Measurements from ENCODE around the gene DEPDC1B. TPM values are rescaled to one million over a fixed set of nuclear protein-coding genes. Genes with fewer than 3 reads are reported as not detected.
"Not testable (repeated sequence)": the region's sequence is repeated elsewhere in the genome, so short reads cannot be mapped to it uniquely, and the experiment has no call there.

DEPDC1B gene
- total RNA-seq, 2 experiments from 2014 or later: 0.39 to 0.60 TPM

GRCh38 chr5:60563696-60564324, 136.2 kb downstream of the DEPDC1B start:
- H3K4me1 ChIP-seq (ENCODE audit: insufficient read depth, low read length): no peaks in the 10 kb centered on the region
- Mint-ChIP-seq H3K27me3 (no peaks in the 10 kb centered on the region), H3K9me3 (peaks cover 4% of the 10 kb centered on the region), H3K36me3 (ENCODE audit: low read depth) (no peaks in the 10 kb centered on the region), H3K27ac (no peak overlapping the region), H3K4me1 (ENCODE audit: low read depth) (no peaks in the 10 kb centered on the region), H3K4me3 (no peak overlapping the region)
- CTCF ChIA-PET: no interaction called here
- no peak for TF ChIP-seq CTCF (IDR thresholded peaks at IDR 0.05)
- POLR2A ChIA-PET: no interaction called here
- DNase-seq: no peak
- no peak overlapping the region for H3K27ac ChIP-seq (ENCODE audit: low read depth in 1 of 2, low read length in 2 of 2)
- ATAC-seq (ENCODE audit: poor library complexity): no peak
- peaks cover 5 to 8% of the 10 kb centered on the region in 2 experiments for H3K9me3 ChIP-seq (ENCODE audit: control insufficient read depth in 1 of 2, insufficient read depth in 1 of 2, low read length in 2 of 2)
- H3K27me3 ChIP-seq (ENCODE audit: control insufficient read depth in 1 of 2, insufficient read depth in 2 of 2, low read length in 2 of 2): no peaks in the 10 kb centered on the region
- no peak overlapping the region for H3K4me3 ChIP-seq (ENCODE audit: low read length)
- H3K36me3 ChIP-seq (ENCODE audit: insufficient read depth, low read length): no peaks in the 10 kb centered on the region
- intact Hi-C loops (cut with DNase I, micrococcal nuclease): no loop called here

- H3K4me3 Mint-ChIP-seq; CTCF ChIA-PET; DNase-seq; H3K4me1 Mint-ChIP-seq (ENCODE audit: low read depth); H3K27ac Mint-ChIP-seq; intact Hi-C loops (cut with DNase I, micrococcal nuclease); H3K9me3 Mint-ChIP-seq; H3K9me3 ChIP-seq (ENCODE audit: control insufficient read depth in 1 of 2, insufficient read depth in 1 of 2, low read length in 2 of 2); H3K27me3 Mint-ChIP-seq; H3K4me3 ChIP-seq (ENCODE audit: low read length); H3K27me3 ChIP-seq (ENCODE audit: control insufficient read depth in 1 of 2, insufficient read depth in 2 of 2, low read length in 2 of 2); ATAC-seq (ENCODE audit: poor library complexity); POLR2A ChIA-PET; H3K36me3 Mint-ChIP-seq (ENCODE audit: low read depth); H3K4me1 ChIP-seq (ENCODE audit: insufficient read depth, low read length); H3K27ac ChIP-seq (ENCODE audit: low read depth in 1 of 2, low read length in 2 of 2); H3K36me3 ChIP-seq (ENCODE audit: insufficient read depth, low read length): not testable (repeated sequence)
These were observed 146.7 kb downstream of the DEPDC1B start for GRCh38 chr5:60553291-60553690.

GRCh38 chr5:60551829-60552228, 148.1 kb downstream of the DEPDC1B start:
- H3K36me3 ChIP-seq (ENCODE audit: insufficient read depth, low read length): no peaks in the 10 kb centered on the region
- Mint-ChIP-seq H3K36me3 (ENCODE audit: low read depth) (no peaks in the 10 kb centered on the region), H3K4me1 (ENCODE audit: low read depth) (no peaks in the 10 kb centered on the region), H3K27me3 (no peaks in the 10 kb centered on the region), H3K9me3 (peaks cover 3% of the 10 kb centered on the region), H3K27ac (no peak overlapping the region), H3K4me3 (no peak overlapping the region)
- peaks cover 0 to 5% of the 10 kb centered on the region in 2 experiments for H3K9me3 ChIP-seq (ENCODE audit: control insufficient read depth in 1 of 2, insufficient read depth in 1 of 2, low read length in 2 of 2)
- H3K4me3 ChIP-seq (ENCODE audit: low read length): no peak overlapping the region
- H3K4me1 ChIP-seq (ENCODE audit: insufficient read depth, low read length): no peaks in the 10 kb centered on the region
- ATAC-seq (ENCODE audit: poor library complexity): no peak
- DNase-seq: no peak
- intact Hi-C loops (cut with DNase I, micrococcal nuclease): no loop called here
- no peaks in the 10 kb centered on the region for H3K27me3 ChIP-seq (ENCODE audit: control insufficient read depth in 1 of 2, insufficient read depth in 2 of 2, low read length in 2 of 2)
- H3K27ac ChIP-seq (ENCODE audit: low read depth in 1 of 2, low read length in 2 of 2): no peak overlapping the region
- ChIA-PET CTCF (no interaction called here), POLR2A (no interaction called here)
- no peak for TF ChIP-seq CTCF (IDR thresholded peaks at IDR 0.05)

GRCh38 chr5:60551250-60551649, 148.7 kb downstream of the DEPDC1B start:
- Histone ChIP-seq H3K4me1 (ENCODE audit: insufficient read depth, low read length) (no peaks in the 10 kb centered on the region), H3K27me3 (ENCODE audit: control insufficient read depth in 1 of 2, insufficient read depth in 2 of 2, low read length in 2 of 2) (no peaks in the 10 kb centered on the region), H3K27ac (ENCODE audit: low read depth in 1 of 2, low read length in 2 of 2) (no peak overlapping the region), H3K36me3 (ENCODE audit: insufficient read depth, low read length) (no peaks in the 10 kb centered on the region), H3K4me3 (ENCODE audit: low read length) (no peak overlapping the region), H3K9me3 (ENCODE audit: control insufficient read depth in 1 of 2, insufficient read depth in 1 of 2, low read length in 2 of 2) (peaks cover 0 to 5% of the 10 kb centered on the region in 2 experiments)
- ChIA-PET CTCF (no interaction called here), POLR2A (no interaction called here)
- Mint-ChIP-seq H3K36me3 (ENCODE audit: low read depth) (no peaks in the 10 kb centered on the region), H3K27ac (no peak overlapping the region), H3K4me3 (no peak overlapping the region), H3K9me3 (peaks cover 3% of the 10 kb centered on the region), H3K4me1 (ENCODE audit: low read depth) (no peaks in the 10 kb centered on the region), H3K27me3 (no peaks in the 10 kb centered on the region)
- no peak for DNase-seq
- intact Hi-C loops (cut with DNase I, micrococcal nuclease): no loop called here
- no peak for TF ChIP-seq CTCF (IDR thresholded peaks at IDR 0.05)
- no peak for ATAC-seq (ENCODE audit: poor library complexity)
